Measurements from ENCODE around the gene LIN7C.

The LIN7C gene

DNA sequence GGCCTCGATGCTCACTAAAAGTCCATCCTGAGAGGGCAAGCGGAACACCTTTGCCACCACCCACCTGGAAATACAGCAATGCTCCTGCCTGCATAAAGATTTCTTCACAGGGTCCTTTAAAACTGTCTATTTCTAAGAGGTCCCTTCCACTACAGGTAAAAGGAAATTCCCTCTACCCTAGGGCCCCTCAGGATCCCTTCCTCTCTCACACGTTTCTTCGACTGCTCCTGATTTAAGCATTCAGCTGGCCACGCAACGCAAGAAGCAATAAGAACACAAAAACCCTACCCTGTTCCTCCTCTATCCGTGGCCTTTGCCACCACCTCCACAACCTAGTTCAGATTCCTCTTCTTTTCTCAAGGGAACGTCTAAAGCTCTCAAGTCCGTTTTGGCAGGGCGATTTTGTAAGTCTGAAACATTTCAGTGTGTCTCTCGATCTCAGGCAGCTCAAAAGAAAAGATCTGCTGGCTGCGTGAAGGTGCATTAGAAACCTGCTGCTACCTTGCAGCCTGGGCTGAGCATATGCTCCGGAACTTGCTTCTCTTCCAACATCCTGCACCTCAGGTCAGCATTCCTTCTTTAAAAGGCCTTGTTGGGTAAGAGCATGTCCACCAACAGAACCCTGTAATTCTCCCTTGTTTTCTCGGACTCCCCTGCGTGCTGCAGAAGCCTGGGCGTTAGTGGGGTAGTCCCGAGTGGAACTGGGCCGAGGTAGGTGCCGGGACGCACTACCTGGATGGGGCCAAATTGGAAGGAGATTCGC lies 35.6 kb downstream of the LIN7C start:
- Histone ChIP-seq H3K4me3 (ENCODE audit: low read depth, low read length) (peak overlapping the region; percentile 44; the same call in 1 of the 2 replicates), H3K9me3 (no peaks in the 10 kb centered on the region), H3K36me3 (no peaks in the 10 kb centered on the region), H3K4me1 (no peaks in the 10 kb centered on the region; the same call in 1 of the 2 replicates), H3K27me3 (no peaks in the 10 kb centered on the region)
- DNase-seq: no peak
- TF ChIP-seq, protein P1, sequence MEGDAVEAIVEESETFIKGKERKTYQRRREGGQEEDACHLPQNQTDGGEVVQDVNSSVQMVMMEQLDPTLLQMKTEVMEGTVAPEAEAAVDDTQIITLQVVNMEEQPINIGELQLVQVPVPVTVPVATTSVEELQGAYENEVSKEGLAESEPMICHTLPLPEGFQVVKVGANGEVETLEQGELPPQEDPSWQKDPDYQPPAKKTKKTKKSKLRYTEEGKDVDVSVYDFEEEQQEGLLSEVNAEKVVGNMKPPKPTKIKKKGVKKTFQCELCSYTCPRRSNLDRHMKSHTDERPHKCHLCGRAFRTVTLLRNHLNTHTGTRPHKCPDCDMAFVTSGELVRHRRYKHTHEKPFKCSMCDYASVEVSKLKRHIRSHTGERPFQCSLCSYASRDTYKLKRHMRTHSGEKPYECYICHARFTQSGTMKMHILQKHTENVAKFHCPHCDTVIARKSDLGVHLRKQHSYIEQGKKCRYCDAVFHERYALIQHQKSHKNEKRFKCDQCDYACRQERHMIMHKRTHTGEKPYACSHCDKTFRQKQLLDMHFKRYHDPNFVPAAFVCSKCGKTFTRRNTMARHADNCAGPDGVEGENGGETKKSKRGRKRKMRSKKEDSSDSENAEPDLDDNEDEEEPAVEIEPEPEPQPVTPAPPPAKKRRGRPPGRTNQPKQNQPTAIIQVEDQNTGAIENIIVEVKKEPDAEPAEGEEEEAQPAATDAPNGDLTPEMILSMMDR (IDR thresholded peaks at IDR 0.05; ENCODE audit: low read depth, low read length): no peak

DNA sequence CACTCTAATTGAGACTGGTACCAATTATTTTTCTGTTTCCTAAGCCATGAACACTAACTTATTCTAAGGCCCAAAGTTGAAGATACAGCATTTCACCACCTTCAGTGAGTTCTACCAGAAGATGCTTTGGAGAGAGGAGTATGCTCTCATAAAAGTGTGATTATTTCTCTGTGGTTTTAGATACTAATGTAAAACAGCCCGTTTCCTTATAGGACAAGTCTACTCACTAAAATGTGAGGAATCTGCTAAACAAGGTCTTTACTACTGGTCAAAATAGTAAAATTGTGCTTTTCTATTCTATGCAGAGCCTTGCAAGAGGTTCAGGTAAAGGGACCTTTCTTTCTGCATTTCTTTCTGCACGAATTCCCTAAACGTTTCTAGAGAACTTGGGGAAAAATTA lies 36.4 kb downstream of the LIN7C start:
- Histone ChIP-seq H3K9me3 (no peaks in the 10 kb centered on the region), H3K36me3 (no peaks in the 10 kb centered on the region), H3K4me1 (no peaks in the 10 kb centered on the region; the same call in 1 of the 2 replicates), H3K4me3 (ENCODE audit: low read depth, low read length) (no peak overlapping the region), H3K27me3 (no peaks in the 10 kb centered on the region)
- TF ChIP-seq, protein P1 (IDR thresholded peaks at IDR 0.05; ENCODE audit: low read depth, low read length): no peak
- no peak for DNase-seq

DNA sequence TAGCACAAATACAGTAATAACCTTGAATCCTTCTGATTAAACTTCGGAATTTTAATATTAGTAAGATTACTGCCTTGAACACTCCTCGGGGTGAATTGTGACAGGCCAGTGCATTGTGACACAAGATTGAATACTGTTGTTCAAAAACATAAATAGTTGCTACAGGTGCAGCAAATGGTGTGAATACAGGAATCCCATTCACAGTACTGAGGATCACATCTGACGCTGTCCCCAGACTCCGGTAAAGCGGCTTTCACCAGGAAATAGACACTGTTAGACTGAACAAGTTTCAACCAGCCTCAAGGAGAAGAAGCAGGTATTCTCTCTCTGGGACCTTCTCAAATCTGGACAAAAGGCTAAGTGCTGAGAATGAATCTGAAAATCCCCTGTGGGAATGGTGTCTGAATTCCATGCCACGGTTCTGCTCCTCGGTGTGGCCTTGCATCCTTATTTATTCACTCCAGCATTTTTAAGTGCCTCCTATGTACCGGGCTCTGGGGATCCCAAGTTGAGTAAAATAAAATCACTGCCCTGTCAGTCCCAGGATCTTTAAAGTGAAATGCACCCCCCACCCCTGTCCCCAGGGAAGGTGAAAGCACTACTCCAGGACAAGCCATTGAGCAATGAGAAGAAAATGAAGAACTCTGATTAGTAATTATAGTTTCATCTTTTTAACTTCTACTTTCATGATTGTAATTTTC lies 37.4 kb downstream of the LIN7C start:
- H3K9me3 ChIP-seq: no peaks in the 10 kb centered on the region
- H3K27me3 ChIP-seq: no peaks in the 10 kb centered on the region
- no peaks in the 10 kb centered on the region for H3K36me3 ChIP-seq
- TF ChIP-seq, protein P1 (IDR thresholded peaks at IDR 0.05; ENCODE audit: low read depth, low read length): no peak
- no peak for DNase-seq
- no peaks in the 10 kb centered on the region; the same call in 1 of the 2 replicates for H3K4me1 ChIP-seq
- H3K4me3 ChIP-seq (ENCODE audit: low read depth, low read length): no peak overlapping the region

DNA sequence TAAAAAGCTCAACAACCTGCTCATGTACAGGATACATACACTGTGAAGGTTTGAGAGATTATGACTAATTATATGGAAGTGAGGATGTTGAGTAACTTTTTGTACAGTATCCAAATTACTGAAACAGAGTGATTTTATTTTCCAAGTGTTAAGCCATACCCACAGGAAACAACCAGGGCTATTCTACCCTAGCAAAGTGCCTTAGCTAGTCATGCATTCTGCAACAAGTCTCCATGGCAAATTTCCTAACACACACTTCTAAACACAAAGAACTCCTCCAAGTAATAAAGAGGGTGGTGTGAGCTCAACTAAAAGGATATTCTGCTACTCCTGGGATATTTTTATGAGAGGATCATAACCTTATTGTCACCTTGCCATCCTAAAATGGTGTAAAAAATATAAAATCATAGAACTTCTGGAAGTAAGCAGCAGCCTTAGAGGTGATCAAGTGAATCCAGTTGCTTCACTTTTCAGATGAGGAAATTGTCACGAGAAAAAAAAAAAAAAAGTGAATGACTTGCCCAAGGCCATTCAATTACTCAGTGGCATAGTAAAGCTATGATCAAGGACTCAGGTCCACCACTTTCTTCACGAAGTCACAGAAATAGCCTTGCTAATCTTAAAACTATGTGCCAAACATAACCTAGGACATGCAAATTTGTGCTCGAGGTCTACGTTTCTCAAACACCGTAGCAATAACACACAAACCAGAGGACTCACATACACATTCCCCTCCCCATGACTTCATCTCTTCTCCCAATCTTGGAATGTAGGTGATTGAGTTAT lies 38.2 kb downstream of the LIN7C start:
- TF ChIP-seq, protein P1 (IDR thresholded peaks at IDR 0.05; ENCODE audit: low read depth, low read length): no peak
- DNase-seq: no peak
- H3K9me3 ChIP-seq: no peaks in the 10 kb centered on the region
- no peaks in the 10 kb centered on the region; the same call in 1 of the 2 replicates for H3K4me1 ChIP-seq
- no peaks in the 10 kb centered on the region for H3K27me3 ChIP-seq
- H3K36me3 ChIP-seq: no peaks in the 10 kb centered on the region
- no peak overlapping the region for H3K4me3 ChIP-seq (ENCODE audit: low read depth, low read length)

DNA sequence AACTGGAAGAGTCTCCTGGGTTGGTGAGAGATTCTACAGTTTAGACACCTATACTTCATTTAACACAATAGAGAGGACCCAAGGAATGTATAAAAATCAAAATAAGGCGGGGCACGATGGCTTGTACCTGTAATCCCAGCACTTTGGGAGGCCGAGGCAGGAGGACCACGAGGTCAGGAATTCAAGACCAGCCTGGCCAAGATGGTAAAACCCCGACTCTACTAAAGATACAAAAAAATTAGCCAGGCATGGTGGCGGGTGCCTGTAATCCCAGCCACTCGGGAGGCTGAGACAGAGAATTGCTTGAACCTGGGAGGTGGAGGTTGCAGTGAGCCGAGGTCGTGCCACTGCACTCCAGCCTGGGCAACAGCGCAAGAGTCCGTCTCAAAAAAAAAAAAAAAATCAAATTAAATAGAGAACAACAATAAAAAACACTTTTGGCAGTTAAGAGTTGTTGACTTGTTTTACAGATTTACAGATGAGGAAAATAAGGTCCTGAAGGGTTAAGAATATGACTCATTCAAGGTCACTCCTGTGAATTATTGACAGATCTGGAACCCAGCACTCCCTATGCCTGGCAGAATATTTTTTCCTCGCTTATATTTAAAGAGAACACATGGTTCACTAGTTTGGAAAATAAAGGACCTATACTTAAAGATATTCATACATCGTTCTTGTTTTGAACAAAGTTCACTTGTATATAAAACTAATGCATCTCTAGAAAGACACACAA lies 39.2 kb downstream of the LIN7C start:
- no peaks in the 10 kb centered on the region for H3K36me3 ChIP-seq
- DNase-seq: no peak
- TF ChIP-seq, protein P1 (IDR thresholded peaks at IDR 0.05; ENCODE audit: low read depth, low read length): no peak
- no peaks in the 10 kb centered on the region for H3K9me3 ChIP-seq
- no peak overlapping the region for H3K4me3 ChIP-seq (ENCODE audit: low read depth, low read length)
- no peaks in the 10 kb centered on the region; the same call in 1 of the 2 replicates for H3K4me1 ChIP-seq
- no peaks in the 10 kb centered on the region for H3K27me3 ChIP-seq
